GM21825 (cell line): ENCODE measurements around the gene LRRC56.

Experiments
- ATAC-seq: cut with Tn5 transposase; IDR thresholded peaks from one replicate; pipeline ENCODE4 v1.9.1; 2021; ENCODE audit warnings: mild to moderate bottlenecking, moderate library complexity; ENCODE audit not compliant: unreplicated experiment

The LRRC56 gene

GRCh38 chr11:592501-592900 lies 55.2 kb downstream of the LRRC56 start:
- no peak for ATAC-seq

- no peak for ATAC-seq
These were observed 55.6 kb downstream of the LRRC56 start for GRCh38 chr11:592918-593317.

DNA sequence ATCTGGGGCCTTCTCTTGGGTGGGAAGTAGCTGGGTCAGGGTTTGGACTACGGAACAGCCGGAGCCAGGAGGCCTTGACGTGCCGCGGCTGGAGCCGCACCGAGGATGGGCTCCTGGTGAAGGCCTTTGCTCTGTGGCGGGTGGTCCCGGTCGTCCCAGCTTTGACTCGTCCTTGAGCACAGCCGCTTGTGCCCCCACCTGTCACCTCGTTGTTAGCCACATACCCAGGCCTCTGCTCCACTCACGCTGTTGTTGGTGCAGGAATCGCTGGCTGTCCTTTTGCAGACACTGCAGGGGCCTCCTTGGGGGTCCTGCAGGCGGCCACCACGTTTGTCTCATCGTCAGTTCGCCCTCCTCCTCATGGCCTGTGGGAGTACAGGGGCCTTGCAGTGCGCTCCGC lies 56.0 kb downstream of the LRRC56 start:
- no peak for ATAC-seq

- ATAC-seq: no peak
These were observed 58.1 kb downstream of the LRRC56 start for GRCh38 chr11:595400-595799.

- no peak for ATAC-seq
These were observed 59.0 kb downstream of the LRRC56 start for GRCh38 chr11:596374-596773.

- no peak for ATAC-seq
These were observed 59.9 kb downstream of the LRRC56 start for GRCh38 chr11:597166-597725.

- ATAC-seq: no peak
These were observed 60.8 kb downstream of the LRRC56 start for GRCh38 chr11:598005-598680.

- no peak for ATAC-seq
These were observed 64.4 kb downstream of the LRRC56 start for GRCh38 chr11:601573-602245.

DNA sequence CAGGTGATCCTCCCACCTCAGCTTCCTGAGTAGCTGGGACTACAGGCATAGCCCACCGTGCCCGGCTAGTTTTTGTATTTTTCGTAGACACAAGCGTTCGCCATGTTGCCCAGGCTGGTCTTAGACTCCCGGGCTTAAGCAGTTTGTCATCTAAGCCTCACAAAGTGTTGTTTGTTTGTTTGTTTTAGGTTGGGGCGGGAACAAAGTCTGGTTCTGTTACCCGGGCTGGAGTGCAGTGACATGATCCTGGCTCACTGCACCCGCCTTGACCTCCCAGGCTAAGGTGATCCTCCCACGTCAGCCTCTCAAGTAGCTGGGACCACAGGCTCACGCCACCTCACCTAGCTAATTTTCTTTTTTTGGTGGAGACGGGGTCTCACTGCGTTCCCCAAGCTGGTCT lies 65.8 kb downstream of the LRRC56 start:
- no peak for ATAC-seq
